Muscle layer of duodenum (tissue), 2 donors: ENCODE measurements around the gene NOP56.
"Not testable (repeated sequence)": the region's sequence is repeated elsewhere in the genome, so short reads cannot be mapped to it uniquely, and the experiment has no call there.

ENCODE experiments used
- H3K27ac ChIP-seq: one replicate; pipeline ENCODE4 v1.7.0; 2013; ENCODE audit warnings: mild to moderate bottlenecking, low read length
- H3K27me3 ChIP-seq: one replicate; pipeline ENCODE4 v1.7.0; 2013; ENCODE audit warnings: low read depth, mild to moderate bottlenecking, control low read depth, low read length
- H3K36me3 ChIP-seq, 2 donors: one replicate each; pipeline ENCODE4 v1.7.0; 2013; ENCODE audit warnings: low read length in 2 of 2, control low read depth in 1 of 2, mild to moderate bottlenecking in 1 of 2; ENCODE audit not compliant: insufficient read depth in 2 of 2, control insufficient read depth in 1 of 2
- H3K4me1 ChIP-seq, 2 donors: one replicate each; pipeline ENCODE4 v1.7.0; 2013; ENCODE audit warnings: low read length in 2 of 2, mild to moderate bottlenecking in 2 of 2, control low read depth in 1 of 2, moderate library complexity in 1 of 2; ENCODE audit not compliant: insufficient read depth in 2 of 2, control insufficient read depth in 1 of 2
- H3K4me3 ChIP-seq, 2 donors: one replicate each; pipeline ENCODE4 v1.7.0; 2013; ENCODE audit warnings: low read length in 2 of 2, low read depth in 1 of 2, mild to moderate bottlenecking in 1 of 2
- H3K9me3 ChIP-seq, 2 donors: one replicate each; pipeline ENCODE4 v1.7.0; 2013; ENCODE audit warnings: low read length in 2 of 2, control low read depth in 1 of 2, mild to moderate bottlenecking in 1 of 2; ENCODE audit not compliant: control insufficient read depth in 1 of 2
- donor health status: healthy.

Gene NOP56

DNA sequence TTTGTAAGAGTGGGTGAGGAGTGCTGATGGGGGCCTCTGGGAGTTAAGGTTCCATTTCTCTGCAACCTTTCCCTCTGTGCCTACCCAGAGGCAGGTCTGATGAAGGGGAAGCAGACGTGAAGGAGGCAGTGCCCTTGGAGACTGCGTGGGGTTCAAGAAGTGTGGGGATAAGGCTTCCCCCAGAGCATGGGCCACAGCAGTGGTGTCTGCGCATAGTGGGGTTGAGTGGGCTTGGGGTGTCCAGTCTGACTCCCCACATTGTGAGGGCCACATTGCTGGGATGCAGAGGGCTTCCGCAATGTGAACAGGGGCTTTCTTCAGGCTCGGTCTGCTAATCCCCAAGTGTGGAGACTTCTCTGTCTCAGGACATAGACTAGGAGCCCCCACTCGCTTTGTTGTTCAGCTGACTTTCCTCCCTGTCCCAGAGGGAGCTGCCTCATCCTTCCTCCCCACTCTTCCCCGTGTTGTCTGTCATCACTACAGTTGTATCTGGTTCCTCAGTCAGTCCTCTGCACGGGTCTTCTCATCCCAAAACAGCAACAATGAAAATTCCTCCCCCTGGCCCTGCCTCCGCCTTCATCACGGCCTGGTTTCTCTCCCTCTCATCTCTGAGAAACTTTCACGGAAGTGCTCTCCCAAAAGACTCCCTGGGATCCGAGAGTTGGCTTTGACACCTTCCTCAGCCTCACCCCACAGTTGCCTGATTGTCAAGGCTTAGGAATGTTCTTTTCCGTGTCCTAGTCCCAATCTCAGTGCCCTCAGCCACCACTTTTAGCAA is 43.0 kb downstream of the NOP56 start:
- peaks cover 0 to 4% of the 10 kb centered on the region in 2 donors for H3K4me1 ChIP-seq
- peaks cover 13% of the 10 kb centered on the region for H3K27me3 ChIP-seq
- no peak overlapping the region for H3K4me3 ChIP-seq
- H3K27ac ChIP-seq: no peak overlapping the region
- H3K9me3 ChIP-seq: no peaks in the 10 kb centered on the region
- no peaks in the 10 kb centered on the region for H3K36me3 ChIP-seq

GRCh38 chr20:2695984-2696525 is 43.6 kb downstream of the NOP56 start:
- H3K9me3 ChIP-seq, H3K27ac ChIP-seq, H3K4me3 ChIP-seq, H3K36me3 ChIP-seq, H3K4me1 ChIP-seq: not testable (repeated sequence)
- peaks cover 13% of the 10 kb centered on the region for H3K27me3 ChIP-seq

- Histone ChIP-seq H3K4me3 (no peak overlapping the region), H3K27me3 (peaks cover 13% of the 10 kb centered on the region), H3K27ac (no peak overlapping the region), H3K4me1 (peaks cover 0 to 4% of the 10 kb centered on the region in 2 donors), H3K9me3 (no peaks in the 10 kb centered on the region), H3K36me3 (no peaks in the 10 kb centered on the region)
Measured at GRCh38 chr20:2696646-2697045, 44.2 kb downstream of the NOP56 start.

GRCh38 chr20:2697768-2698167 is 45.3 kb downstream of the NOP56 start:
- H3K27me3 ChIP-seq: peaks cover 13% of the 10 kb centered on the region
- H3K4me3 ChIP-seq: no peak overlapping the region
- H3K9me3 ChIP-seq: no peaks in the 10 kb centered on the region
- H3K36me3 ChIP-seq: no peaks in the 10 kb centered on the region
- H3K4me1 ChIP-seq: peaks cover 0 to 4% of the 10 kb centered on the region in 2 donors
- no peak overlapping the region for H3K27ac ChIP-seq

DNA sequence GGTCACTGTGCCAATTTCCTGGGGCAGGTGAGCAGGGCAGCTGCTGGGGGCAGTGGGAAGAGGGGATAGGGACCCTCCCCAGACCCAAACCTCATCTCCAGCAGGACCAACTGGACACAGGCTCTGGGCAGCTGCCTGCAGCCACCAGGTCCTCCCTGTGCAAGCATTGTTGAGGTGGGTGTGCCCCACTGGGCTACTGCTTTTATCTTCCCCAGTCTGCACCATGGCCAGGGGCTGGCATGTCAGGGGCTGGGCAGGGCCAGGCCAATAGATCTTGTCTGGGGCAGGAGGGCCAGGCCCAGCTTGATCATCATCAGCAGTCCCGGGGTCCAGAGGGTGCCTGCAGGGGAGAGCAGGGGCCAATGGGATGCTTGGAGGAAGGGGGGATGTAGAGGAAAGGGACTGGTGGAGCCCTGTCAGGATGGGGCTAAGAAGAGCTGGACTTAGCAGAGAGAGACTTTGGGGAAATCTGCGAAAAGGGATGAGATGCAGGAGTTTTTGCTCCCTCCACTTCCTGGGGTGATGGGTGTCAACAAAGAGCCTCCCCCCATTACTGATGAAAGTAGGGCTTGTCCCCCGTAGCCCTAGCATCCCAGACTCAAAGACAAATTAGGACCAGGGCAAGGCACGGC is 45.9 kb downstream of the NOP56 start:
- Histone ChIP-seq H3K27ac (no peak overlapping the region), H3K9me3 (no peaks in the 10 kb centered on the region), H3K4me3 (no peak overlapping the region), H3K4me1 (peaks cover 0 to 4% of the 10 kb centered on the region in 2 donors), H3K27me3 (peaks cover 13% of the 10 kb centered on the region), H3K36me3 (no peaks in the 10 kb centered on the region)

- Histone ChIP-seq H3K27ac (no peak overlapping the region), H3K36me3 (no peaks in the 10 kb centered on the region), H3K27me3 (peaks cover 13% of the 10 kb centered on the region)
Measured at GRCh38 chr20:2698912-2699311, 46.5 kb downstream of the NOP56 start.

DNA sequence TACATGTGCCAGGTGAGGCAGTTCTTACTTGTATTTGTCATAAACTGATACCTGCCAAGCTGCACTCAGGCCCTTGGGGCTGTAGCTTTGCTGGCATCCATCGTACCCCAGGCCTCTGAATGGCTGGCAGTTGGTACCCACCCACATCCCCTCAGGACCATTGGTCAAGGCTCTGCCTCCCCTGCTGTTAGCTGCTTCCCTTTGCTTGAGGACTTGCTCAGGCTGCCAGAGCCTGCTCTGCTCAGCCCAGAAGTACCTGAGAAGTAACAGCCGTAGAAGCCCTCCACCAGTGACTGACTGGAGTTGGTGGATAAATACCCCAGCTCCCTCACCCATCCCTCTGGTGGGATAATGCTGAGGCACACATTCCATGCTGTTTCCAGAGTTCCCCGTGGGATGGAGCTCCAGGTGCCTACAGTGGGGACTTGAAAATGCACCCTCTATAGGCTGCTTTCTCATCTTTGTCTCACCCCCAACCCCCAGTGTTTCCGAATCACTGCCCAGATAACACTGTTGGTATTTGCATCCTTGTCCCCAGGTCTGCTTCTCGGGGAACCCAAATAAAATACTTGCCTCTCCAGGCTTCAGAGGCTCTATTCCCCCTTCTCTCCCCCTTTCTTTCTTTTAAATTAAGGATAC is 47.5 kb downstream of the NOP56 start:
- Histone ChIP-seq H3K4me3 (no peak overlapping the region), H3K27me3 (peaks cover 7% of the 10 kb centered on the region), H3K4me1 (no peaks in the 10 kb centered on the region), H3K36me3 (no peaks in the 10 kb centered on the region), H3K27ac (no peak overlapping the region), H3K9me3 (no peaks in the 10 kb centered on the region)

More at GRCh38 chr20:2698912-2699311, 46.5 kb downstream of the NOP56 start:
- Histone ChIP-seq H3K4me3 (no peak overlapping the region), H3K4me1 (no peaks in the 10 kb centered on the region), H3K9me3 (no peaks in the 10 kb centered on the region)

- H3K27me3 ChIP-seq: no peaks in the 10 kb centered on the region
- H3K4me1 ChIP-seq: no peaks in the 10 kb centered on the region
- no peak overlapping the region for H3K27ac ChIP-seq
- no peaks in the 10 kb centered on the region for H3K36me3 ChIP-seq
- H3K4me3 ChIP-seq: no peak overlapping the region
- no peaks in the 10 kb centered on the region for H3K9me3 ChIP-seq
Measured at GRCh38 chr20:2700913-2701620, 48.6 kb downstream of the NOP56 start.

DNA sequence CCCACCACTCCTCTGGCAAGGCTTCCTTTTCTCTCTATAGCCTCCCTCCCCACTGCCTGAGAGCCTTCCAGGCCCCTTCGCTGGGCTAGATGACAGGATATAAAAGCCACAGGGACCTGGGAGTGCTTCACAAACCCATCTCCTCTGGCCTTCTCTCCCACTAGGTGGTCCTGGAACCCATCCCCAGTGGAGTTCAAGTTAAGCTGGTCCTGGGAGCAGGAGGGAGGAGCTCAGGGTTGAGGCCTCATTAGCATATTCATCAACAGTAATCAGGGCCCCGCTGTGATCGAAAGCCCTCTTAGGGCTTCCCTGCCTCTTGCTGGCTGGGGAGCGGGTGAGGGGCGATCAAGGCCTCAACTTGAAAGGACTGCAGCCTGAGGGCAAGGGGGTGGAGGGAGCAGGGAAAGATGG is 49.2 kb downstream of the NOP56 start:
- no peak overlapping the region for H3K4me3 ChIP-seq
- no peaks in the 10 kb centered on the region for H3K36me3 ChIP-seq
- H3K9me3 ChIP-seq: no peaks in the 10 kb centered on the region
- no peaks in the 10 kb centered on the region for H3K4me1 ChIP-seq
- H3K27me3 ChIP-seq: no peaks in the 10 kb centered on the region
- no peak overlapping the region for H3K27ac ChIP-seq

GRCh38 chr20:2703716-2704475 is 51.5 kb downstream of the NOP56 start:
- Histone ChIP-seq H3K27me3 (no peaks in the 10 kb centered on the region), H3K4me3 (no peak overlapping the region), H3K36me3 (peaks cover 0 to 7% of the 10 kb centered on the region in 2 donors), H3K27ac (no peak overlapping the region), H3K4me1 (no peaks in the 10 kb centered on the region), H3K9me3 (no peaks in the 10 kb centered on the region)
